SKM-1 (cell line): ENCODE data around the gene SIK3.

ENCODE experiments used
- DNase-seq: peaks from one replicate; lab custom pipeline; 2025; ENCODE audit not compliant: unreplicated experiment; lab: John Stamatoyannopoulos, UW

SIK3 gene

GRCh38 chr11:117110294-117110950 lies 12.2 kb upstream of the SIK3 start:
- DNase-seq = no peak

GRCh38 chr11:117107701-117108590 lies 9.7 kb upstream of the SIK3 start:
- no peak for DNase-seq

- DNase-seq = no peak
Measured at GRCh38 chr11:117100556-117100955, 2.3 kb upstream of the SIK3 start.

- no peak for DNase-seq
Measured at GRCh38 chr11:117099696-117100095, 1.5 kb upstream of the SIK3 start.

- DNase-seq = no peak
Measured at GRCh38 chr11:117097389-117098268, 599 bp downstream of the SIK3 start.

- DNase-seq = no peak
Measured at GRCh38 chr11:117097014-117097388, 1.2 kb downstream of the SIK3 start.

GRCh38 chr11:117096201-117096991 lies 1.8 kb downstream of the SIK3 start:
- peak; percentile 76 for DNase-seq

GRCh38 chr11:117095284-117096161 lies 2.7 kb downstream of the SIK3 start:
- no peak for DNase-seq

- no peak for DNase-seq
Measured at GRCh38 chr11:117094776-117095175, 3.5 kb downstream of the SIK3 start.

GRCh38 chr11:117092951-117093590 lies 5.2 kb downstream of the SIK3 start:
- DNase-seq = no peak

- DNase-seq = no peak
Measured at GRCh38 chr11:117091753-117092477, 6.3 kb downstream of the SIK3 start.

GRCh38 chr11:117090111-117090706 lies 8.0 kb downstream of the SIK3 start:
- DNase-seq = no peak

GRCh38 chr11:117089685-117090084 lies 8.5 kb downstream of the SIK3 start:
- no peak for DNase-seq

- DNase-seq = no peak
Measured at GRCh38 chr11:117087446-117087845, 10.8 kb downstream of the SIK3 start.

GRCh38 chr11:117084992-117085391 lies 13.2 kb downstream of the SIK3 start:
- no peak for DNase-seq

- no peak for DNase-seq
Measured at GRCh38 chr11:117083011-117083935, 15.0 kb downstream of the SIK3 start.

GRCh38 chr11:117081908-117082307 lies 16.3 kb downstream of the SIK3 start:
- DNase-seq = no peak
